Measurements from ENCODE around the gene UNC93B1.

The UNC93B1 gene

DNA sequence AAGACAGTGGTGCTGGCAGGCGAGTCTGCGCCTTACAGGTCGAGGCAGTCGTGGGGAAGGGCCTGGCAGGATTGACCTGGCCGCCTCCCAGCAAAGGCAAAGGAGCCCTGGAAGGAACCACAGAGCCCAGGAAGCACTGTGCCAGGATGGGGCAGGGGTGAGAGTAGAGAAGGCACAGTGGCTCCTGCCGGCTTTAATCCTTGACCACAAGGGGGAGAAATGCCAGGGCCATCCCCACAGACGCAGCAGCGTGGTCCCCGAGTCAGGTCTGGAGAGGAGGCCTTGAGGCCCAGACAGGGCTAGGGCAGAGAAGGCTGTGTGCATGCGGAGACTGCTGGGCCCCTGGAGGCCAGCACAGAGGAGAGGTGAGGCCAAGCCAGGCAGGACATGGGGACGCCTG, 16.7 kb upstream of the UNC93B1 start:
- DNase-seq = no peak

DNA sequence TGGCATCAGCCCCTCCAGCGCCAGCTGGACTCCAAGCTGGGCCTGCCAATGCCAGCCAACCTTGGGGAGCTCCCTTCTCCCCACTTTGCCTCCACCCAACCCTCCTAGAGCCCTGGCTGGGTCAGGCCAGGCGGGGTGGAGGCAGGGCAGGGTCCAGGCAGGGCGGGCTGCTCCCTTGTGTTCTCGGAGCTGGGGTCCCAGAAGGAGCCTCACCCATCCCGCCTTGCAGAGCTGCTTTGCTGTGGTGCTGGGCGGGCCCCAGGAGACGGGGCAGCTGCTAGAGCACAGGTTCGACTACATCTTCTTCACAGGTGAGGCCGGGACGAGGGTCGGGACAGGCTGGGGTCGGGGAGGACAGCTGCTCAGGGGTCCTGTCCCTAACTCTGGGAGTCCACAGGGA, 15.6 kb upstream of the UNC93B1 start:
- no peak for DNase-seq

DNA sequence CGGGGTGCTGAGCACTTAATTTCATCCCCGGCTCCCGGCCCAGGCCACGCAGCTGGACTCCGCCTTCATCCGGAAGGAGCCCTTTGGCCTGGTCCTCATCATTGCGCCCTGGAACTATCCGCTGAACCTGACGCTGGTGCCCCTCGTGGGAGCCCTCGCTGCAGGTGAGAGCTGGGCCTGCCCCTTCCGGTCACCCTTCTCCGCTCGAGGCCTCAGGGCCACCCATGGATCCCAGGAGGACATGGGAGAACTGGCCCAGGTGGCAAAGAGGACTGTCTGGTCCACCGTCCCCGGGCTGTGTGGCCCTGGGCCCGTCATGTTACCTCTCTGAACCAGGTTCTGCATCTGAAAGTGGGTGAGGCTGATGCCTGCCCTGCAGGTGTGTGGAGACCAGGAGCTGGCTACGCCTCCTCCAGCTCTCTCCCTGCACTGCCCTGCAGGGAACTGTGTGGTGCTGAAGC, 14.9 kb upstream of the UNC93B1 start:
- DNase-seq = no peak

DNA sequence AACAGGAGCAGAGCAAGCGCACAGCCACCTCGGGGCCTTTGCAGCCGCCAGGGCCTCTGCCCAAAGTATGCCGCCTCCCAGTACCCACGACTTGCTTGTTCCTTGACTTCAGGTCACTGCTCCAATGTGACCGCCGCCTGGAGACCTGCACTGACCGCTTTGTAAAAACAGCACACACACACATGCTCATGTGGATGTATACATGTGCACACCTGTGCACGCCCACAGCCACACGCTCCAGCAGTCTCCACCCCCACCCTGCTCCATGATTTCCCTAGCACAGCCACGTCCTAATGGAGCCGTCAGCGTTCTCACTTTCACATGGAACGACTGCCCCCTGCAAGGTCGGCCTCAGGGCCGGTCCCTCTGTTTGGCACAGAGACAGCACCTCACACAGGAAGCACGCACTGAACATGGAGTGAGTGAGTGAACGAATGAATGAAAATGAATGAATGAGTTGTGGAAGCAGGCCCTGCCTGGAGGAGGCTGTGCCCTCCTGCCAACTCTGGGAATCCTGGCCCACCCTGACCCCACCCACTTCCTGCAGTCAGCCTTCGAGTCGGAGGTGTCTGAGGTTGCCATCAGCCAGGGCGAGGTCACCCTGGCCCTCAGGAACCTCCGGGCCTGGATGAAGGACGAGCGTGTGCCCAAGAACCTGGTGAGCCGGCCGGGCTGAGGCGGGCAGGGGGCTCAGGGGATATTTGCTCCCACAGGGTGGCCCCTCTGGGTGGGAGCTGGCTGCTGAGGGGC, 14.3 kb upstream of the UNC93B1 start:
- DNase-seq = no peak

DNA sequence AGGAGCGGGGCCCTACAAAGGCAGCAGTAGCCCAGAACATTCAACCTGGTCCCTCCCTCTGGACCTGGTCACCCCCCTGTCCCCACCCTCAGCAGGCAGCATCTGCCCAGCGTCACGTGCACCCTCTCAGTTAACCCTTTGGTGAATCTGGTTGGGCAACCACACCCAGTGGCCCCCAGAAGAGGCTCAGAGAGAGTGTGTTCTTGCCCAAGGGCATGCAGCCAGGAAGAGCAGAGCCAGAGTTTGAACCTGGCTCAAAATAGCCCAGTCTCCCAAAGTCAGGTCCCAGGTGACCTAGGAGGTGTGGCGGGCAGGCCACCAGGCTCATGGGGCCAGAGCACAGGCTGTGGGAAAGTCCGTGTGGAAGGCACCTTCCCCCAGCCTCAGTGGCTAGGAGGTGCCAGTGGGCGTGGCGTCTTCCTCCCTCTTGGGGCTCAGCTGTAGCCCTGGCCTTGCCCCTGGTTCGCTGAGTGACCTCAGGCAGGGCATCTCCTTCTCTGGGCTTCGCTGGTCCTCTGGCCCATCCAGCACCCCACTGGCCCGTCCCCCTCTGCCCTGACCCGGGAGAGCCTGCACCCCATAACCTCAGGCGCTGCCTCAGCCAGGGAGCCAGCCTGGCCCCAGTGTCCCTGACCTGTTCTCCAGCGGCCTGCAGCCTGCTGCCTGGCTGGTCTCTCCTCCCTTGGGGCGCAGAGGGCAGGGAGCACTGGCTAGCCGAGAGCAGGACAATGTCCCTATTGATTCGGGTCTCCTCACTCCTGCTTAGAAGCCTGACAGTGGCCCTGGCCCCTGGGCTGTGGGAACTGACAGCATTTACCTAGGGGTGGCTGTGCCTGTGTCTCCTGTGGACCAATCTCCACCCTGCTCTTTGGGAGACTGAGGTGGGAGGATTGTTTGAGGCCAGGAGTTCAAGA, 13.3 kb upstream of the UNC93B1 start:
- no peak for DNase-seq

DNA sequence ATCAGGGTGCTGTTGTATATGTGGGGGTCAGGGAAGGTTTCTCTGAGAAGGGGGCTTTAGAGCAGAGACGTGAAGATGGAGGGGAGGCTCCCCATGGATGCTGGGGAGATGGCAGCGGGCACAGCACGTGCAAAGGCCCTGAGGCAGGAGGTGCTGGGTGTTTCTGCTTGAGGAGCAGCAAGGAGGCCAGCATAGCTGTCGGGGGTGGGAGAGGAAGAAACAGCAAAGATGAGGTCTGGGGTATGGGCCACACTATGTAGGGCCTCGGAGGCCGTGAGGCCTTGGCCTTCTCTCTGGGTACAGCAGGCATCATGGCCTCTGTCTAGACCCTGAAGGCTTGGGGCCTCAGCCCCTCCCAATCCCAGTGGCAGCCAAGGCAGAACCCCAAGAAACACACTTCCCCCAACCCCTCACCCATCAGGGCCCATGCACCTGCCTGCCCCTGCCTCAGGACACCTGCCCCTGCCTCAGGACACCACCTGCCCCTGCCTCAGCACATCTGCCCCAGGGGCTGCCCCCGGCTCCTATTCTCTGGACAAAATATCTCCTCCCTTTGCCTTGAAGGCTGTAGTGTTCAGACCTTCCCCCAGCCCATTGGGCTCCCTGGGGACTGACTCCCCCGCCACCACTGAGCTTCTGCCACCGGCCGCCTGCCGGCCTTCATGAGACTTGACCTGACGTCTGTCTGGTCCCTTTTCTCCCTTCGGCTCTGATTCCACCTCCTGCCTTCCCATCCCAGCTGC, 12.4 kb upstream of the UNC93B1 start:
- no peak for DNase-seq

DNA sequence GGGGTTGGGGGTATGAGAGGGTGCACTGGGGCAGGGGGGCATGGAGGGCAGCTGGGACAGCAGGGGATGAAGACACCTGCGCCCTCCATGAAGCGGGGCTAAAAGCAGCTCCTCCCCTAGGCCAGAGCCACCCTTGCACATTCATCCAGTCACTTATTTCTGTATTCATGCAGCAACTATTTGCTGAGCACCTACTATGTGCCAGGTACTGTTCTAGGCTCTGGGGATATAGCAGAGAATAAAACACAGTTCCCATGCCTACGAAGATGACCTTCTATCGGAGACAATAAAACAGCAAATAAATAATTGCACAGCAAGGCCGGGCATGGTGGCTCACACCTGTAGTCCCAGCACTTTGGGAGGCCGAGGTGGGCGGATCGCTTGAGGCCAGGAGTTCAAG, 11.6 kb upstream of the UNC93B1 start:
- DNase-seq = no peak

DNA sequence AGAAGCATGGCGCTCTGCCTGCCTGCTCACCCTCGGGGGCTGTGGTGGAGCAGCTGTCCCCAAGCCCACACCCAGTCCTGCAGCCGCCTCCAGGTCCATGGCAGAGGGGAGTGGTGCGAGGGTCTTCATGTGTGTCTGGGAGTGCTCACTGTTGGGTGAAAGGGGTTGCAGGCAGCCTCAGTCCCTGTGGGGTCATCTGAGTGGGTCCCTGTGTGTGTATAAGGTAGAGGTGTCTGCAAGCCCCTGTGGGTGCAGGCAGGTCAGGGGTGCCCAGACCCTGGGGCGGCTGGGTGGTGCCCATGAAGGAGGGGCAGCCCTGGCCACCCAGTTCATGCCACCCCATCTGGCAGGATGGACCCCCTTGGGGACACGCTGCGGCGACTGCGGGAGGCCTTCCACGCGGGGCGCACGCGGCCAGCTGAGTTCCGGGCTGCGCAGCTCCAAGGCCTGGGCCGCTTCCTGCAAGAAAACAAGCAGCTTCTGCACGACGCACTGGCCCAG, 11.1 kb upstream of the UNC93B1 start:
- no peak for DNase-seq

DNA sequence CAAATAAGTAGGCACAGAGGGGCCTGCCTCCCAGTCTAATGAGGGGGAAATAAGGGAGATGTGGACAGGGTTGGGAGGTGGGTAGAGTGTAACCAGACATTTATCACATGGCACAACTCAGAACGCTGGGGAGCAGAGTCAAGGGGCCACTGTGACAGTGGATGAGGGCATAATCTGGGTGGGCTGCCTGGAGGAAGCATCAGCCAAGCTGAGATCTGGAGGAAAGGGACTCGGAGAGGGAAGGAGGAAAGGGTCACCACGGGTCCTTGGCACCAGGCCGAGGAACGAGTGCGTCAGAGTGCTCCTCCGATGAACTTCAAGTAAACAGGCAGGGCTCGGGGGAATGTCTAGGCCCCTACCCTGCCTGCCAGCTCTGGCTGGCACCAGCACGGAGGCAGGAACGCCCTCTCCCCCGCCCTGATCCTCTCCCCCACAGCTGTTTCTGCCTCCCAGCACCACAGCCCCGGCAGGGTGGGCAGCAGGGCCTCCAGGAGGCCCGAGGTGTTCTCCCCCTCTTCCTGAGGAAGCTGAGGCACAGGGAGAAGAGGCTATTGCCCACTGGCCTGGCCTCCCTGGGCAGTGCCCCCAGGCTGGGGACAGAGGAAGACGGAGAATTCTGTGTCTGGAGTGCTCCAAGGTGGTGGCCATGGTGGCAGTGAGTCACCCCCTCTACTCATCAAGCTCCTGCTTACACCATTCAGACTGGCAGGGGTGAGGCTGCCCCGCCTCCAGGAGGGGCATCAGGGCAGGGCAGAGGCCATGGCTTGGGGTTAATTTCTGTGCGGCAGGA, 10.5 kb upstream of the UNC93B1 start:
- peak; percentile 50 to 55 for DNase-seq

DNA sequence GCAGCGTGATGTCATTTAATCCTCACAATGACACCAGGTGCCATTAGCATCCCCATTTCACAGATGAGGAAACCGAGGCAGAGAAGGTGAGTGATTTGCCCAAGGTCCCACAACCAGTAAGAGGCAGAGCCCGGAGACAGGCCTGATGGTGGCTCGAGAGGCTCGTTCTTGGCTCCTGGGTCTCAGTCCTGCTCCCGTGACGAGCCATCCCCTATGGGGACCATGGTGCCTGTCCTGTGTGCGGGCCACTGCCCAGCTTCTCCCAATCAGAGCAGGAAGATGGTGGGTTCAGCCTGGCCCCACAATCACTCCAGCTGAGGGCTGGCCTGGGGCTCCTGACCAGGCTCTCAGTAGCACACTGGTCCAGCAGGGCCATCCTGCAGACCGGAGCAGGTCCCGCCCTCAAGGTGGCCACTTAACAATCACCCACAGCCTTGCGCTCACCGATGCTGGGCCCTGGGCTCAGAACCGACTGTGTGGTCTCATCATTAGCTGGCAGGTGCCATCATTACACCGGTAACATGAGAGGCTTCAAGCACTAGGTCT, 9.8 kb upstream of the UNC93B1 start:
- no peak for DNase-seq

DNA sequence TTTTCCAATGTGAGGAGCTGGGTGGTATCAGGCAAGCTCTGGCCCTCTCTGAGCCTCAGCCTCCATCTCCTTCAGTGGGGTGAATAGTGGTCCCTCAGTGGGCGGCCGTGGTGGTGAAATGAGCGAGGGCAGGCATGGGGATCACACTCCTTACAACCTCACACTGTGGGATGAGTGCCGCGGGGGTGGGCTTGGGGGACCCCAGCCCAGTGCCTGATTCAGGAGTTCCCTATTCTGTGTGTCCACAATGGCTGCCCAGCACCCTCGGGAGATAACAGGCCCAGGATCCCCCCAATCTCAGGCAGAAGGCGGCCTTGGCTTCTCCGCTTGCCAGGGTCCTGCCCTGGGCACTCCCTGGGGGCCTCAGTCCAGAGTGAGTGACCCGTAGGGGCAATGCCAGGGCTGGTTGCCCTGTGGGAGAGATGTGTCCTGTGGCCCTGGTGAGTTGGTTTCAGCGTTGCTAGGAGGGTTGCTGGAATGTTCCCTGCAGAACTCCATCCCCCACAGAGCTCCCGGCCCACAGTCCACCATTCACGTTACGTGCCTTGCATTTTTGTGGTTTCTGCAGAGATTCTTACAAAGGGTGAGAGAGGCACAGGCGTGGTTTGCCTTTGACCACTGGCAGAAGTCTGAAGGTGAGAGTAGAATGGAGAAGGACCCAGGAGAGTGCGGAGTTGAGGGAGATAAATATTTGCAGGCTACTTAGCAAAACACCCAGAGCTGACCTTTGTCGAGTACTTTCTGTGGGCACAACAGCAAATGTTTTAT, 9.1 kb upstream of the UNC93B1 start:
- DNase-seq = no peak

DNA sequence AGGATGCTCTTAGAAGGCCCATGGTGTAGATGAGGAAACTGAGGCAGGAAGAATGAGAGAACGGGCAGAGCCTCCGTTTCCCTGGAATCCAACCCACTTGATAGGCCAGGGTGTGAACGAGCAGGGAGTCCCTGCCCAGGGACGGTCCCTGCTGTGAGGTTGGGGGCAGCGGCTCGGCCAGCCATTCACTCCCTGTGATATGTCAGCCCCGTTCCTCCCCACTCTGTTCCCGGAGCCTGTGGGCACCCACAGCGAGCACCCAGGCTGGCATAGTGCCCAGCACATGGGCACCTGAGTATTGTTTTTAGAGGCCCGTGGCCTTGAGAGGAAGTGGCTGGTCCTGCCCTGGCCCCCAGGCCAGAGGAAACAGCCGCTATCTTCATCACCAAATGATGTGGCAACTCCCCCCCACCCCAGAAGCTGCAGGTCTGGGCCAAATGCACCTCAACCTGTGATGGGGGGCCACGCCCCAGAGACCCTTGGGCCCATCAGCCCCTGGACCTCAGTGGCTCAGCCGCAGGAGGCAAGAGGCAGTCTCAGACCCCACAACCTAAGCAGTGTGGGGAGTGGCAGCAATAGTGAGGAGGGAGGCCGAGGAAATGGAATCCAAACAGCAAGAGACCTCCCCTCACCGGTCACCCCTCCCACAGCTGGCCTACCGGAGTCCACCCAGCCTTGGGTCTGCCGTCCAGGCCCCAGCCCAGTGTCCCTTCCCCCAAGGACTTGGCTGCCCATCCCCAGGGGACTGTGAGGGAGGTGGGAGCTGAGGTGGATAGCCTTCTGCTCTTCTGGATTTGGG, 8.3 kb upstream of the UNC93B1 start:
- no peak for DNase-seq

DNA sequence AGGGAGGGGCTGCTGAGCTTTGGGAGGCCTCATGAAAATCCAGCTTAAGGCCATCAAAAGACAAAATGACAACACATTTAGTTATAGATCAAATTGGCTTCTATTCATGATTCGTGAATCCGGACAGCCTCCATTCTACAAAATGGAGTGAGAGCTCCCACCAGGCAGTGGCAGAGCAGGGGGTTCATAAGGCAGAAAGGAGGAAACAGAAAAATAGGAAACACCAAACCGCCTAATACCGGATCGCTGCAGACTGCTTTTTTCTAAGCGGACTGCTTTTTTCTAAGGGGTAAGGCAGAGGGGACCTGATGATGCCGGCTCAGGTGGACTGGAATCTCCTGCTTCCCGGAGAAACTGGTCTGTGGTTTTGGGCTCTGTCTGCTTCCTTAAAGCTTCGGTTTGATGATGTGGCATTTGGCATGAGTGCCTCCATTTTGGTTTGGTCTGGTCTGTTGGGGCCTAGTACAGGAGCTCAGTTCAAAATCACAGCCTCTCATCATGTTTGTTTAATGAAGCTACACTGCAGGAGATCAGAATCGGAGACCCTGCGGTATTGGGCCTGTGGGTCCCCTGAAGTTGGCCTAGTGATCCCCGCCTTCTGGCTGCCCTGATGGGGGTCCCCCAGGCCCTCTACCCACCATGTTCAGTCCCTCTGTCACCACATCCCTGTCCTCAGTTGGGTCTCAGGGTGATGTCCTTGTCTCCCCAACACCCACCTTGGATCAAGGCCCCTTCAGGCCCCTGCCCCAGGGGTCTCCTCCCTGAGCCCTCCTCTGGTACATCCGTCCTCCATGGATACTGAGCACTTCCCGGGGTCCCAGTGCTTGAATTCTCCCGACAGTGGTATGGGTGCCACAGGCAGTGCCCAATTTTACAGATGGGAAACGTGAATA, 7.4 kb upstream of the UNC93B1 start:
- peak; percentile 31 to 46 for DNase-seq

DNA sequence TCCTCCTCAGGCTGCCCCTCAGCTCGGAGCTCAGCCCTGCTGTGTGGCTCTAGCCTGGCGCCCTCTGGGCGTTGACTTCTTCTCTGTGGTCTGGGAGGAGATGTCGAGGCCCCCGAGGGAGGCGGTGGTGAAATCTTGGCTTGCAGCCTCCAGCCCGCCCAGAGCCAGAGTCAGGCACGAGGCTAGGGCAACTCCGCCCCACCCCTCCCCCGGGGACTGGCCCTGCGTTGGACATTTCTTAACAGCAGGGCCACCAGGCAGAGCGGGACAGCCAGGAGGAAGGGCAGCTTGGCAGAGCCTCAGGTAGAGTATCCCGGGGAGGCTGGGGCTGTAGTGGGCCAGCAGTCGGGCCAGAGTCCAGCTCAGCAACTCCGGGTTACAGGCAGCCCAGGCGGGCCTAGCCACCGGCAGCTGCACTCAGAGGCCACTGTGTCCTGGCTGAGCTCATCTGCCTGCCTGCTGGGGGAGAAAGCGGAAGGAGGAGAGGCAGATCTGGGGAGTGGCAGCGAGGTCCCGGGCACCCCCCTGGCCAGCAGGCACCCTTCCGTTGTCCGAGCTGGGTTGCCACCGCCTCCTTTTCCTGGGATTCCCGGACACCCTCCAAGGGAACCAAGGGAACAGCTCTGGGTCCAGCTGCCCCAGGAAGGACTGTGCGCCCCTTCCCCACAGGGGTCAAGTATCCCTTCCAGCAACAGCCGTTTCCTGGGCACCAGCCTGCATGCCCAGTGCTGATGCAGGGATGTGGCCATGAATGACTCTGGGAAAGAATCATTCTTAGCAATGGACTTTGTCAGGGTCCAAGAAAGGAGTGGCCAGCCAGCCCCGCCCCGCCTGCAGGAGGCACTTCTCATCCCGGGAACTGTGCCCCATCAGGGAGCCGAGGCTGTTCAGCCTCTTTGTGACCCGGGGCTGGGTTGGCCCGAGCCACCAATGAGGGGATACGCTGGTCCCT, 6.5 kb upstream of the UNC93B1 start, which contains the start of gene ALDH3B1:
Gene ALDH3B1, plus strand, starts transcription at position 238 of the 952 bp plus-strand sequence. CDS start 4,971 bp downstream, outside the sequence.
- DNase-seq = peak; percentile 98

DNA sequence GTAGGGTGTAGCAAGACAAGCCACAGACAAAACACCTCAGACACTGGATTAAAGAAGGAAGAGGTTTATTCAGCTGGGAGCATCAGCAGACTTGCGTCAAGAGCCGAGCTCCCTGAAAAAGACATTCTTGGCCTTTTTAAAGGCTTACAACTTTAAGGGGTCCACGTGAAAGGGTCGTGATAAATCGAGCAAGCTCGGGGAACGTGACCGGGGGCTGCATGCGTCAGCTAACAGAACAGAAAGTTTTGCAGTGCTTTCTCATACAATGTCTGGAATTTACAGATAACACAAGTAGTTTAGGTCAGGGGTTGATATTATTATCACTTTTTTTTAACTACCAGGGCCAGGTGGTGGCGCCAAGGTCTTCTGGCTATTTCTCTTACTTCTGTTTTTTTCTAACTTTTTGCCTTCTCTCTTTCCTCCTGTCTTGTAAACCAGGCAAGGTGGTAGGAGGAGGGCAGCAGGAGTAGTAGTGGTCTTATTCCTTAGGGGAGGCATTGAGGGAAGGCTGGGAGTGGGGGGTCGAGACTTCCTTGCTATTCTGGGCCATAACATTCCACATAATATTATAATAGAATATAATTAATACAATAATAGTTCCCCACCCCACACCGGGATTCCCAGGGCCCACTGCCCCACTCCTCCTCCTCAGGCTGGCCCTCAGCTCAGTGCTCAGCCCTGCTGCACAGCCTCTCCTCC, 5.6 kb upstream of the UNC93B1 start:
- DNase-seq = peak in 1 of 2 donors; percentile 35

DNA sequence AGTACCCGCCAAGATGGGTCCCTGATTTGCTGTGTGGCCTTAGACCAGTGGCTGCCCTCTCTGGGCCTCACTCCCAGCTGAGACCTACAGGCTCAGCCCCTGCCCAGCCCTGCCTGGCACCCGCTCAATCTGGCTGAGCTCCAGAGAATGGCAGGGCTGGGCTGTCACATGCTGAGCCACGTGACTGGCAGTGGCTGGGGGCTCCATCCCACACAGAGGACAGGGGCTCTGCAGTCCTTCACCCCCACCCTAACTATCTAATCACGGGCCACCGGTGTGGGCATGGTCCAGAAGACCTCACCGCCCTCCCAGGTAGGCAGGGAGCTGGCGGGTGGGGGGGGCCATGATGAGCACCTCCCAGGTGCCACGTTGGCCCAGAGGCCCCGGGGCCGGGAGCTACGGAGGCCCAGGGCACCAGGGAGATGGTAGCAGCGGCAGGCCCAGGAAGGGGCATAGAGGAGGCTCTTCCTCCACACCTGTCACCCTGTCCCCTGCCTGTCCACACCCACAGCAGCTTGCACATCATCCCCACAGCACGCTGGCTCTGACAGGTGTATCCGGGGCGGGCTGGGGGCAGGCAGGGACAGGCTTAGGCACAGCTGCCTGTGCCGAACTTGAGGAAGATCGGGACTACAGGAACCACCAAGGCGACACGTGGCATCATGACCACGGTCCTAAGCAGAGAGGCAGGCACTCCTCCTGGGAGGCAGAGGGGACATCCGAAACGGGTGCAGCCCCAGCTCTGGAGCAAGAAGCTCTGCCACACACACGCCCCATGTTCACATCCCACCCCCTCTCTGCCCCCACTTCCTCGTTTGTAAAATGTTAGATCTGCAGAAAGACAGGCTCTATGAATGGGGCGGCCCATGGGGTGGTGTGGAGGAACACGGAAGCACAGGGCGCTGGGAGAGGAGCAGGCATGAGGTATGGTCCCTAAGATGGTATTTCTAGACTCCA, 4.8 kb upstream of the UNC93B1 start:
- peak; percentile 90 to 94 for DNase-seq
